MM.1S (cell line): Measurements from ENCODE around the gene RTF1.

ENCODE experiments used
- DNase-seq: peaks from one replicate; pipeline ENCODE4 v3.0.0-alpha.2; 2015
- H2AFZ ChIP-seq: fragments of 300-600 bp; sonication (generic); 2 replicates; pipeline ENCODE4 v1.6.0; 2016; ENCODE audit warnings: antibody characterized with exemption, low read length
- H3F3A ChIP-seq: fragments of 300-600 bp; sonication (generic); 2 replicates; pipeline ENCODE4 v1.6.1; 2016; ENCODE audit warnings: mild to moderate bottlenecking, antibody characterized with exemption, low read length, moderate library complexity, mixed read lengths; ENCODE audit not compliant: insufficient read depth
- H3K27ac ChIP-seq: fragments of 300-600 bp; sonication (generic); 2 replicates; pipeline ENCODE4 v1.5.1; 2016; ENCODE audit warnings: mild to moderate bottlenecking, low read length
- H3K27me3 ChIP-seq: fragments of 300-600 bp; sonication (generic); replicated peaks from 2 replicates; pipeline ENCODE4 v1.6.0; 2016; ENCODE audit warnings: low read length; ENCODE audit not compliant: insufficient read depth
- H3K36me3 ChIP-seq: fragments of 300-600 bp; sonication (generic); replicated peaks from 2 replicates; pipeline ENCODE4 v1.6.1; 2016; ENCODE audit warnings: mild to moderate bottlenecking, low read length, mixed read lengths; ENCODE audit not compliant: insufficient read depth
- H3K4me1 ChIP-seq: fragments of 300-600 bp; sonication (generic); 2 replicates; pipeline ENCODE4 v1.6.1; 2016; ENCODE audit warnings: low read length, mixed read lengths
- H3K4me2 ChIP-seq: fragments of 300-600 bp; sonication (generic); 2 replicates; pipeline ENCODE4 v1.6.0; 2016; ENCODE audit warnings: low read depth, low read length
- H3K4me3 ChIP-seq: fragments of 300-600 bp; sonication (generic); 2 replicates; pipeline ENCODE4 v1.5.1; 2016; ENCODE audit warnings: low read length, mixed read lengths
- H3K79me2 ChIP-seq: fragments of 300-600 bp; sonication (generic); 2 replicates; pipeline ENCODE4 v1.6.1; 2016; ENCODE audit warnings: mixed run types, low read length, mixed read lengths
- H3K9ac ChIP-seq: fragments of 300-600 bp; sonication (generic); 2 replicates; pipeline ENCODE4 v1.6.1; 2016; ENCODE audit warnings: low read length, mixed read lengths
- H3K9me2 ChIP-seq: fragments of 300-600 bp; sonication (generic); replicated peaks from 2 replicates; pipeline ENCODE4 v1.6.1; 2016; ENCODE audit warnings: mild to moderate bottlenecking, low read length, mixed read lengths; ENCODE audit not compliant: insufficient read depth
- H3K9me3 ChIP-seq: fragments of 300-600 bp; sonication (generic); replicated peaks from 2 replicates; pipeline ENCODE4 v1.6.1; 2016; ENCODE audit warnings: mild to moderate bottlenecking, low read length, mixed read lengths; ENCODE audit not compliant: insufficient read depth
- H4K20me1 ChIP-seq: fragments of 300-600 bp; sonication (generic); 2 replicates; pipeline ENCODE4 v1.6.1; 2016; ENCODE audit warnings: mild to moderate bottlenecking, low read length, moderate library complexity, mixed read lengths; ENCODE audit not compliant: insufficient read depth
- CTCF ChIP-seq: fragments of 300-600 bp; sonication (generic); IDR thresholded peaks from 2 replicates; pipeline ENCODE4 v1.5.1; 2016; ENCODE audit warnings: antibody characterized with exemption, low read length, mixed read lengths
- EZH2 ChIP-seq: fragments of 300-600 bp; sonication (generic); optimal IDR thresholded peaks from 2 replicates; pipeline ENCODE3; 2017; ENCODE audit warnings: low read depth, mild to moderate bottlenecking, antibody characterized with exemption, low read length, mixed read lengths
- EZH2phosphoT487 ChIP-seq: fragments of 300-600 bp; sonication (generic); IDR thresholded peaks from 2 replicates; pipeline ENCODE4 v1.6.1; 2018; ENCODE audit warnings: antibody characterized with exemption, low read length

RTF1 gene

GRCh38 chr15:41502795-41503668 lies 86.1 kb downstream of the RTF1 start:
- no peak overlapping the region for H3K9ac ChIP-seq

GRCh38 chr15:41503669-41504010 lies 86.7 kb downstream of the RTF1 start:
- no peaks in the 10 kb centered on the region for H3K79me2 ChIP-seq
- H2AFZ ChIP-seq = no peak overlapping the region
- no peaks in the 10 kb centered on the region for H3K36me3 ChIP-seq
- no peaks in the 10 kb centered on the region for H3K4me1 ChIP-seq
- DNase-seq = no peak
- no peaks in the 10 kb centered on the region for H3F3A ChIP-seq
- H4K20me1 ChIP-seq = no peaks in the 10 kb centered on the region
- H3K27ac ChIP-seq = no peak overlapping the region
- no peak overlapping the region for H3K4me3 ChIP-seq
- no peak overlapping the region for H3K4me2 ChIP-seq
- no peak overlapping the region for H3K9ac ChIP-seq
- TF ChIP-seq EZH2phosphoT487 = no peak
- TF ChIP-seq CTCF = no peak
- no peak for TF ChIP-seq EZH2
- no peaks in the 10 kb centered on the region for H3K27me3 ChIP-seq
- H3K9me3 ChIP-seq = no peaks in the 10 kb centered on the region
- no peaks in the 10 kb centered on the region for H3K9me2 ChIP-seq

More at GRCh38 chr15:41502795-41503668, 86.1 kb downstream of the RTF1 start:
- Histone ChIP-seq H3K27ac (no peak overlapping the region), H4K20me1 (no peaks in the 10 kb centered on the region), H3K79me2 (no peaks in the 10 kb centered on the region), H3K36me3 (no peaks in the 10 kb centered on the region), H3K4me1 (no peaks in the 10 kb centered on the region), H3K4me2 (no peak overlapping the region), H3K27me3 (no peaks in the 10 kb centered on the region), H3F3A (no peaks in the 10 kb centered on the region), H2AFZ (no peak overlapping the region), H3K9me3 (no peaks in the 10 kb centered on the region), H3K4me3 (no peak overlapping the region), H3K9me2 (no peaks in the 10 kb centered on the region)
- DNase-seq = no peak
- no peak for TF ChIP-seq CTCF
- no peak for TF ChIP-seq EZH2phosphoT487
- no peak for TF ChIP-seq EZH2

GRCh38 chr15:41504751-41505492 lies 88.0 kb downstream of the RTF1 start:
- no peaks in the 10 kb centered on the region for H3K9me3 ChIP-seq
- H3K36me3 ChIP-seq = no peaks in the 10 kb centered on the region
- no peak for DNase-seq
- no peaks in the 10 kb centered on the region for H3K27me3 ChIP-seq
- no peaks in the 10 kb centered on the region for H4K20me1 ChIP-seq
- no peak for TF ChIP-seq EZH2
- TF ChIP-seq CTCF = no peak
- no peak for TF ChIP-seq EZH2phosphoT487
- H3F3A ChIP-seq = no peaks in the 10 kb centered on the region
- no peak overlapping the region for H3K4me3 ChIP-seq
- no peak overlapping the region for H3K4me2 ChIP-seq
- no peak overlapping the region for H2AFZ ChIP-seq
- no peaks in the 10 kb centered on the region for H3K9me2 ChIP-seq
- no peaks in the 10 kb centered on the region for H3K79me2 ChIP-seq
- H3K4me1 ChIP-seq = no peaks in the 10 kb centered on the region
- no peak overlapping the region for H3K27ac ChIP-seq
- H3K9ac ChIP-seq = no peak overlapping the region
